Lower leg skin (tissue), 3 donors: ENCODE measurements around the gene CDO1.

Source experiments
- CTCF ChIP-seq, 3 donors: fragments of 450-650 bp; IDR thresholded peaks; one replicate each; pipeline ENCODE4 v1.5.1; 2016; ENCODE audit warnings: antibody characterized with exemption in 3 of 3, mild to moderate bottlenecking in 3 of 3, moderate library complexity in 2 of 3
- POLR2A ChIP-seq, 2 donors: fragments of 450-650 bp; IDR thresholded peaks; one replicate each; pipeline ENCODE4 v1.6.1; 2016 to 2017; ENCODE audit warnings: antibody characterized with exemption in 2 of 2, mild to moderate bottlenecking in 1 of 2, moderate library complexity in 1 of 2

GRCh38 chr5:115785381-115786065 is 30.9 kb downstream of the CDO1 start:
- TF ChIP-seq CTCF (IDR thresholded peaks at IDR 0.05), result no peak
- TF ChIP-seq POLR2A (IDR thresholded peaks at IDR 0.05), result no peak
